Fibroblast of peridontal ligament (primary cell): ENCODE results near the gene RAB4A.
"Not testable (repeated sequence)": the region's sequence is repeated elsewhere in the genome, so short reads cannot be mapped to it uniquely, and the experiment has no call there.

Experiments
- DNase-seq: peaks from one replicate; pipeline ENCODE4 v3.0.0-alpha.2; 2010; ENCODE audit errors: extremely low read depth

The RAB4A gene

DNA sequence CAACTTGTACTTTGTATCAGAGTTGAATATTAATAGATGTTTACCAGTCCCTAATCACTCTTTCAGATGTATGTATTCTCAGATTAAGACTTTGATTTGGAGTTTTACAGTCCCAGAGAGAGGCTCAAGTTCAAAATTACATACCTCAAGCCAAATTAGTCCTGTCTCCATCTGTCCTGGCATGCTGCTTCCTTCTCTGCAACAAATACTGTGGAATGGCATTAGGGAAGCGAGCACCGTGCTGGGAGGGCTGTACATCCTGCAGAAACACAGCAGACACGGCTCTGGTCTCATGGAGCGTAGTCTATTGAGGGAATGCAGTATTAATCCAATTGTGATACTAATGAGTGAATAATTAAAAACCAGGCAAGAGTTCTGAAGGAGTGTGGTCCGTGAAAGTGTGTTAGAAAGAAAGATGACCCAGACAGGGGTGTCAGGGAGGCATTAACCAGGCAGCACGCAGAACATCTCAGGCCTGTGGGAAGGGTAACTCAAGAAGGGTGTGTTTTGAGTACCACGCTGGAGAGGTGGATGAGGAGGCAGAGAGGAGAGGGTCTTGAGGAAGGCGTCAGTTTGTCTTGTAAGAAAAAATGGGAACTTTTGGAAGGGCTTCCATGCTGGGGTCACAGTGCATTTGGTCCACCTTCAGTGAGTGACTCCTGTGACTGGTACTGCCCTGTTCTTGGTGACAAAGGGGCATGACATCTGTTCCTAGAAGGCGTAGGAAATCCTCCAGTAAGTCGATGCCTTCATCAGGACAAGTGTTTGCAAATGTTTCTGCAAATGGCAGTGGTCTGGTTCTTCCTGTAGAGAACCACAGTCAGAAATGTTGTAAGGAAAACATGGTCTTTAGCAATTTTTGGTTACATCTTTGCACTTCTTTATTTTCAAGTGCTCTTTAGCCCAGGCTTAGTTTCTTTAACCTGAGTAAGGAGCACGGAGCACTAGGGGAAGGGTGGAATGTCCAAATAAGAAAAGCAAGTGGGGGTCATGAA, 1.6 kb downstream of the RAB4A start:
- no peak for DNase-seq

- DNase-seq: no peak
Observed at GRCh38 chr1:229273507-229274232, 2.8 kb downstream of the RAB4A start.

GRCh38 chr1:229275005-229275404, 4.1 kb downstream of the RAB4A start:
- no peak for DNase-seq

- no peak for DNase-seq
Observed at GRCh38 chr1:229278120-229278741, 7.3 kb downstream of the RAB4A start.

DNA sequence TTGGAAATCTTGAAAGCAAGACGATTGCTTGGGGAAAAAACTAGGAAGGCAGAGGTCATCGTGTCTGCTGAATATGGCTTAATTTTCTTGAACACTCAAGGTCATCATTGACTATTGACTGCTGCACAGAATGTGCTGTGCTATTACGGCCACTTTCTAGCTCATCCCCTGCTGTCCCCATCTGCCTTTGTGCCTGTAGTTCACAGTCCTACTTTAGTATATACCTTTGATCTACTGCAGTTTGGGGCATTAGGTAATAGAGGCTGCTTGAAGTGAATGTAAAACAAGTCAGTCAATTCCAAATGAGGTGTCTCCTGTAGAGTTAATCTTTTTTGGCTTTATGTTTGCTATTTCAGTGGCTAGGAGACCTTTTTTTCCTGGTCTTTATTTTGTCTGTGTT, 8.3 kb downstream of the RAB4A start:
- DNase-seq: no peak

DNA sequence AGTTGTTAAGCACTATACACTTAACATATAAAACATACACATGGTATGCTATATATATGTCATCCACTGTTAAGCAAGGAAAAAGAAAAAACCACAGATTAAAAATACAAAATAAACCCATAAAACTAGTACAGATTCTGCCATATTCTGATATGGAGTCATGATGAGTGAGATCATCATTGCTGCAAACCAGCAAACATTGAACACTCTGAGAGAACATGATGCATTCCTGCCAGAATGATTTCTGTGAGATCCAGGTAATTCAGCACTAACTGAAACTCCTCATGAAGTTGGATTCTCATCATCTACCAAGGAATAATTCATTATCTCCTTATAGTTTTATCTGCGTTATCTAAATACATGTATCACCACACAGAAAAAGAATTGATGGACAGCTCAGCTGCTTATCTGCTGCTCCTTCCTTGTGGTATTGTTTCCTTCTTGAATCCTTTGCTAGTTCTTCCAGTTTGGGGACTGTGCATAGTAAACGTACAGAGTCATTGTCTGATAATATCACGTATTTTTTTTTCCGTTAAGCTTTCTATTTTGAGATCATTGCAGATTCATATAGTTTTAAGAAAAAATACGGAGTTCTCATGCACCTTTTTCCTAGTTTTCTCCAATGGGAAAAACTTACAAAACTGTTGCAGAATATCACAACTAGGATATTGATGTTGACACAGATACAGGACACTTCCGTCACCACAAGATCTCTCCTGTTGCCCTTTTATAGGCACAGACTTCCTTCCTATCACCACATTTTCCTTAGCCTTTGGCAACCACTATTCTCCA, 9.3 kb downstream of the RAB4A start:
- DNase-seq: no peak

DNA sequence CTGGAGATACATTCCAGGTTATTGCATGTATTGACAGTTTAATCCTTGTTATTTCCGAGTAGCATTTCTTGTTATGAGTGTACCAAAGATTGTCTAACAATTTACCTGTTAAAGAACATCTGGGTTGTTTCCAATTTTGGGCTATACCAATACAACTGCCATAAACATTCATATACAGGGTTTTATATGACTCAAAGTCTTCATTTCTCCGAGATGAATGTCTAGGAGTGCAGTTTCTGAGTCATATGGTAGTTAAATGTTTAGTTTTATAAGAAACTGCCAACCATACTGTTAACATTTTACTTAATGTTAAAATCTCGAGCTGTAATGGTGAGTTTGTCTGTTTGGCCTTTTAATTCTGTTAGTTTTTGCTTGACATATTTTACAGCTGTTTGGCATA, 10.0 kb downstream of the RAB4A start:
- DNase-seq: peak; percentile 38

GRCh38 chr1:229281339-229281926, 10.5 kb downstream of the RAB4A start:
- DNase-seq: no peak

DNA sequence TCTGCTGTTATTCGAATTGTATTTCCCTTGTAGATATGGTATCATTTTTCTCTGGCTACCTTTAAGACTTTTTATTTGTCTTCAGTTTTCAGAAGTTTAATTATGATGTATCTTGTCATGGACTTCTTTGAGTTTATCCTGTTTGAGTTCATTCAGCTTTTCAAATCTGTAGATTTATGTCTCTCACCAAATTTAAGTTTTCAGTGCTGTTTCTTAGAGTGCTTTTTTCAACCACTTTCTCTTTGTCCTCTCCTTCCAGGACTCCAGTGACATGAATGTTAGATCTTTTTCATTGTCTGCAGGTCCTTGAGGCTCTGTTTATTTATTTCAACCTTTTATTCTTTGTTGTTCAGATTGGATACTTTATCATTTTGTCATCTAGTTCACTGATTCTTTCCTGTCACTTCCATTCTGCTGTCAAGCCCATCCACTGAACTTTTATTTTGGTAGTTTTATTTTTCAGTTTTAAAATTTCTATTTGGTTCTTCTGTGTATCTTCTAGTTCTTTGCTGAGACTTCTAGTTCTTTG, 11.4 kb downstream of the RAB4A start:
- no peak for DNase-seq

DNA sequence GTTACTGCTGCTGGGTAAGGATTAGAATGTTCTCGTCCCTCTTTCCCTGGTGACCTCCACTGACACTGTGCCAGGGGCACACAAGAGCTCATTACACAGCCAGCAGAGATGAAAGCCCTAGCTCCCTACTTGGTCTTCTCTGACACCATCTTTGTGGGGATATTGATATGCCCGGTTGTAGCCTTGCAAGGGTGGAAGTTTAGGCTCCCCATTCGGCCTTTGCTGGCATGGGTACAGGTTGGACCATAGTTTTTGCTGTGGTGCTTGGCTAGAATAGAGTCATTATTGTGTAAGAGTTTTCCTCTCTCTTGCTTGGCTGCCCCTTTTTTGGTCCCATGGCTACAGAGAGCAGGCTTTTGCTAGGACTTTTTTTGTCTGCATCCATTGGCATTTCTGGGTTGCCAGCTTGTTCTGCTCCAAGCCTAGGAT, 12.3 kb downstream of the RAB4A start:
- no peak for DNase-seq

DNA sequence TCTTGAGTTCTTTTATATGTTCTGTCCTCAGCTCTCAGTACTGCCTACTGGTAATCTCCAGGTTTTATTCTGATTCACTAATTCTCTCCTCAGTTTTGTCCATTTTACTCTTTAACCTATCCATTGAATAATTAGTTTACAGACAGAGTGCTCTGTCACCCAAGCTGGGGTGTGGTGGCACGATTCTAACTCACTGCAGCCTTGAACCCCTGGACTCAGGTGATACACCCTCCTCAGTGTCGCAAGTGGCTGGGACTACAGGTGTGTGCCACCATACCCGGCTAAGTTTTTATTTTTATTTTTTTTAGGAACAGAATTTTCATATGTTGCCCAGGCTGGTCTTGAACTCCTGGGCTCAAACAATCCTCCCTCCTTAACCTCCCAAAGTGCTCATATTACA, 14.0 kb downstream of the RAB4A start:
- DNase-seq: no peak

- DNase-seq: no peak
Observed at GRCh38 chr1:229285440-229285839, 14.5 kb downstream of the RAB4A start.

DNA sequence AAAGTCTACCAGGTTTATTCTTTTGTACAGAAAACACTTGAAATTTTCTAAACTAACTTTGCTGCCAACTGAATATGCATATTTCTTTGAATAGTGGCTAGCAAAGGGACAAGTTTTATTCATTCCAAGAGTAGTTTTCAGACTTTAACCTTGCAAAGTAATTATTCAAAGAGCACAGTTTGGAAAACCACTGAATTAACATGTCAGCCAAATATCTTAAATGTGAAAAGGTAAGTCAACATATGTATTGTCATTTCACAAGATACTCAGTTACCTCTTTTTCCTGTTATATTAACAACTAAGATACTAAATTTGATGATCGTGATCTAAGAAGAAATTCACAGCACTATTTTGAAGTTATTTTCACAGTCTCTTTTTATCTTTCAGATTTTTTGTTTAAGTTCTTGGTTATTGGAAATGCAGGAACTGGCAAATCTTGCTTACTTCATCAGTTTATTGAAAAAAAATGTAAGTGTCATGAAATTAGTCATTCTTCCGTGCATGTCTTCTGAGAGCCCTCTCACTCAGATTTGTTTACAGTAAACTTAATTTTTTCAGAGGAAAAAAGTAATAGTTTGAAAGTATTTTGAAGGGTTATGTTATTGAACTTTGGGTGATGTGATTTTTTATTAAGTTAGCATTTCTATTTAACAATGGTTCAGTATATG, 15.3 kb downstream of the RAB4A start:
- DNase-seq: peak; percentile 21

DNA sequence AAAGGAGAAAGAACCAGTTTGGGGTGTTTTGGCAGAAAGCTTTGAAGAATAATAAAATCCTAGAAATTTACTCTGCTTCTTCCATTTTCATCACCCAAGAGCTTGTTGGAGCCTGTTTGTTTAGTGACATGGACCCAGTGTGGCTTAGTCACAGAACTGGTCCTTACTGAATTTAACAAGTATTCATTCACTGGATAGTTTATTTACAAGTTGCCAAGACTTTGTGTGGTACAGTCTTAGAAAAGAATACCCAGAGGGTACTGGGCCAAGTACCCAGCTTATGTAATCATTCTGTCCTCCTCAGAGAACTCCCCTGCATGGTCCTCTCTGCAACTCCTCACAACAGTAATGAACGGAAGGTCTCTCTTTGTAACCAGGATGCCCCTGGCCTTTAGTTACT, 16.4 kb downstream of the RAB4A start:
- no peak for DNase-seq

DNA sequence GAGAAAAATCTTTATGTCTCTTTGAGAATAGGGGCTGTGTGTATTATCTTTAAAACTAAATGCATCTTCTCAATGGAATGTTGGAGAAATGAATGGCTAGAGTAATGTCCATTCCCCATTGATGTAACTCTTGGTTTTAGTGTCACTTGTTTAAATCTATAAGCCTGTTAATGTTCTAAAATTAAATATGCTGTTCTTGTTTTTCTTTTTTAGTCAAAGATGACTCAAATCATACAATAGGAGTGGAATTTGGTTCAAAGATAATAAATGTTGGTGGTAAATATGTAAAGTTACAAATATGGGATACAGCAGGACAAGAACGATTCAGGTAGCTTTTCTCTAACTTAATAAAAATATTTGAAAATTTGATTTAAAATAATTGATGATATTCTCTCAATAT, 17.6 kb downstream of the RAB4A start:
- DNase-seq: no peak

GRCh38 chr1:229291686-229292085, 20.8 kb downstream of the RAB4A start:
- DNase-seq: not testable (repeated sequence)

DNA sequence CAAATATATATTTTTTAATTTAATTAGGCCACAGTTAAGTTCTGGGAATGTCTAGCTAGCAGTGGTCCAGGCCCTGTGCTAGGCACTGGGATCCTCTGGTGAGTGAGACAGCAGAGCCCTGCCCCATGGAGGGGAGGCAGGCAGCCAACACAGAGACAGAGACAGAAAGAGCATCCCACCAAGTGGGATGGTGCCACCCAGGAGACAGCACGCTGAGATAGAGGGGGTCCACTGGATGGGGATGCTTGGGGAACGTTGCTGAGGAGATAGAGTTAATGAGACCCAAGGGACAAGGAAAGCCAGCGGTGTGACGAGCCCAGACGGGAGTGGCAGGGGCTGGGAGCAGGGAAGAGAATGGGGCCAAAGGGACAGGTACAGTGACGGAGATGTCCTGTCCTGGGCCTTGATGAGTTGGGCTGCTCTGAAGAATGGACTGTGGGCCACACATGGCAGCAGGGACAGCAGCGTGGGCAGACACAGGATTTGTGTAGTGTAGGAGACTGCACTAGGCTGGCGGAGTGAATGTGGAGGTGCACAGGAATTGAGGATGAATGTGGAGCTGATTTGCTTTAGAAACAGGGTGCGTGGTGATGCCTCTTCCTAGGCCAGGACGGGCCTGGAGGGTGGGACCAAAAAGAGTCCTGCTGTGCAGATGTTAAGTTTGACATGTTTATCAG, 22.8 kb downstream of the RAB4A start:
- no peak for DNase-seq

GRCh38 chr1:229295745-229296144, 24.8 kb downstream of the RAB4A start:
- DNase-seq: no peak

GRCh38 chr1:229296541-229296941, 25.6 kb downstream of the RAB4A start:
- peak; percentile 55 for DNase-seq

DNA sequence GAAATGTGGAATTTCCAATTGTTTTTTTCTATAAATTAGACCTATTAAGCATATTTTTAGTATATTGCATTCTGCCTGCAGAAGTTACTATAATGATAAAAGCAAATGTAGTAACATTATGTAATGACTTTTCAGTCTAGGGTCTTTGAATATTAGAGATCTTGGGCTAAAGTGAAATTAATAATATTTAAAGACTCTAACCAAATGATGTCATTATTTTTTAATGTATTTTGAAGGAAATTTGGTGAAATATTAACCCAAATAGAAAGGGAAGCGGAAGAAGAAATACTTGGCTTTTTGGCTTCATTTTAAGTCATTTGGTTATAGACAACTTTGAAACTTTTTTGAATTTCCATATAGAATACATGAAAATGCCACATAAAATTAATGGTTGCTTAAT, 26.8 kb downstream of the RAB4A start:
- DNase-seq: no peak
